ENCODE measurements around the gene INVS.

GRCh38 chr9:100281066-100281465 is 182.0 kb downstream of the INVS start:
- TF ChIP-seq POLR2A (IDR thresholded peaks at IDR 0.05), result no peak
- TF ChIP-seq, protein P1, sequence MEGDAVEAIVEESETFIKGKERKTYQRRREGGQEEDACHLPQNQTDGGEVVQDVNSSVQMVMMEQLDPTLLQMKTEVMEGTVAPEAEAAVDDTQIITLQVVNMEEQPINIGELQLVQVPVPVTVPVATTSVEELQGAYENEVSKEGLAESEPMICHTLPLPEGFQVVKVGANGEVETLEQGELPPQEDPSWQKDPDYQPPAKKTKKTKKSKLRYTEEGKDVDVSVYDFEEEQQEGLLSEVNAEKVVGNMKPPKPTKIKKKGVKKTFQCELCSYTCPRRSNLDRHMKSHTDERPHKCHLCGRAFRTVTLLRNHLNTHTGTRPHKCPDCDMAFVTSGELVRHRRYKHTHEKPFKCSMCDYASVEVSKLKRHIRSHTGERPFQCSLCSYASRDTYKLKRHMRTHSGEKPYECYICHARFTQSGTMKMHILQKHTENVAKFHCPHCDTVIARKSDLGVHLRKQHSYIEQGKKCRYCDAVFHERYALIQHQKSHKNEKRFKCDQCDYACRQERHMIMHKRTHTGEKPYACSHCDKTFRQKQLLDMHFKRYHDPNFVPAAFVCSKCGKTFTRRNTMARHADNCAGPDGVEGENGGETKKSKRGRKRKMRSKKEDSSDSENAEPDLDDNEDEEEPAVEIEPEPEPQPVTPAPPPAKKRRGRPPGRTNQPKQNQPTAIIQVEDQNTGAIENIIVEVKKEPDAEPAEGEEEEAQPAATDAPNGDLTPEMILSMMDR (IDR thresholded peaks at IDR 0.05), result no peak
- TF ChIP-seq POLR2AphosphoS5 (IDR thresholded peaks at IDR 0.05; ENCODE audit: insufficient read depth in 1 of 2, low read depth in 1 of 2), result no peak
